TTC549 (cell line): ENCODE data around the gene FAM234B.

Experiments used
- FAIRE-seq: peaks from 2 replicates; lab custom pipeline; 2012; peaks lifted over from hg19 to GRCh38; lab: Jason Lieb, UNC

The FAM234B gene

DNA sequence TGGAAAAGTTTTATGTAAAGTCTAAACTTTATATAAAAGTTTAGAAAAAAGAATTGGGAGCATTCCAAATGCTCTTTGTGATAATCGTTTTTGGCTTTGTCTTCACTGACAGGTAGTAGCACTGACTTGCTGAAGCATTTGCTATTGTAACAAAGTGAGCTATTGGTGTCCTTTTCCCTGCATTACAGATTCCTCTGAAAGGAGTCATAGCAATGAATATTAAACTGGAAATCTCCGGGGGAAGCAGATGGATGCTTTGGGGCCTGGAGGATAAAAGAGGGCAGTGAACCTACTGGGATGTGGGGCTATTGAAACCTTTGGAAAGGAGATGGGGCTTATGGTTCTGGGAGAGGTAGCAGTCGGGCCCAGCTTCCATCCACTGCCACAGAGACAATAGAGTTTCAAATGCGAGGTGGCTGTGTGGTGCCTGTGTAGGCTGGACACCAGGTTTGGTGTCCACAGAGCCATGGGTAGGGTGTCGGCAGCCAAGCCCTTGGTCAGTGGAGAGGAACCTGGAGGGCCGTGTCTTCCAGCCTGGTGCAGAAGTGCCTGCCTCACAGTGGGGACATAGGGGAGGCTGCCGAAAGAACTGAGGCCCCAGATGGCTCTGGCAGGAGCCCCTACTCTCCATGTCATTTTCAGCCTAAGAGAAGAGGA lies 49.1 kb downstream of the FAM234B start:
- no peak for FAIRE-seq

DNA sequence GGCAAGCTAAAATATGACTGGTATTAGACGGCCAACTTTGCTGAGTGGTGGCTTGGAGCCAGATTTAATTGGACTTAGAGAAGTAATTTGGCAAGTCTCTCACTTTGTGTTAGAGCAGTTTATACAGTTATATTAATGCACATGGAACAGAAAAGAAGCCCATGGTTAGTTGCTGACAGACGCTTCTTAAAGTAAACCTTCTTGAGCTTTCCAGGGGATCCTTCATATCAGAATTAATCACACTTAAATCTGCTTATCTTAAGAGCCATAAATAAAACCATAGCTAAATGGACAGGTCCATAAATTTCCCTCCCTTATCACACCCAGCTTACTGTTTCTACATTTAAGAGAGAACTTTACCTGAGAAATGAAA lies 49.7 kb downstream of the FAM234B start:
- no peak for FAIRE-seq

DNA sequence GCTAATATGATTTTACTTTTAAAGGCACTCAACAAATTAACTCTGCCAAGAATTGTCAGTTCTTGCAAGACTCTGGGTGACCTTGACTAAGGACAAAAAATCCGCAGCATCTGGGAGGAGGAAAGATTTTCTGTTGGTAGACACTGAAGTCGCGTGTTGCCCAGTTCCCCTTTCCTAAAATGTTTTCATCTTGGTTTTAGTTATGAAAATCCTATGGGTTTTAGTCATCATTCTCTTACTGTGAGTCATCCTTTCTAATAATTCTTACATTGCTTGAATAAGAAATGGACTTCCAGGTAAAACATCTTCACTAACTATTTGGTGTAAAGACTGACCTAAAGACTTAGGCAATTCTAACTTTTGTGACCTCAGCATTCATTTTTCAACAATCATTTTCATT lies 50.2 kb downstream of the FAM234B start:
- FAIRE-seq, result no peak

DNA sequence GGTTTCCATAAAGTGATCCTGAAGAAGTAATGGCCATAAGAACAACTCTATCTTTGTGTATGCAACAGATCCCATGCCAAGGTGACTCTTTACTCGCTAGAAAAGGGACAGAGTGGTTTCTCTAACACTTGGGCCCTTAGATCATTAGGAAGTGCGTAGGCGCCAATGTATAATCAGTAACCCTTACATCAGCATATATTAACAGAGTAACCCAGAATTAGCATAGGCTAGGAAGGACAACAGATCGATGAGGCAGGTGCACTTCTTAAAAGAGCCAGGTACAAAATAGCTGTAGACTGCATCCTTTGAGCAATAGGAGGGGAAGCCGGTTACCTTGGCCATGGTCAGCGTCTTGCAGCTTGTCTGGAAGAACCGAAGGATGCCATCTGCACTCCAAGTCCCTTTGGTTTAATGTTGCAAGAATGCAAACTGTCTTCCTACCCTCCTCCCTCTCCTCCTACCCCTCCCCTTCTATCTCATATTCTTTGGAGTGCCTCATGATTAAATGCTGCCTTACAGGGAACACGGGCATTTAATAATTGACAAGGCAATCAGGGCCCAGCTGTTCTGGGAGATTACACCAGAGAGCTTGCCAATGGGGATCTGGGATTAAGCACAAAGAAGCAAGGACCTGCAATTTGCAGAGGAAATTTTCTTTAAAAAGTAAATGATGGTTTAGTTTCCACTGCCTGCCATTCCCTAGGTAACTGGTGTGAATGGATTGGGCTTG lies 51.2 kb downstream of the FAM234B start:
- FAIRE-seq, result no peak

DNA sequence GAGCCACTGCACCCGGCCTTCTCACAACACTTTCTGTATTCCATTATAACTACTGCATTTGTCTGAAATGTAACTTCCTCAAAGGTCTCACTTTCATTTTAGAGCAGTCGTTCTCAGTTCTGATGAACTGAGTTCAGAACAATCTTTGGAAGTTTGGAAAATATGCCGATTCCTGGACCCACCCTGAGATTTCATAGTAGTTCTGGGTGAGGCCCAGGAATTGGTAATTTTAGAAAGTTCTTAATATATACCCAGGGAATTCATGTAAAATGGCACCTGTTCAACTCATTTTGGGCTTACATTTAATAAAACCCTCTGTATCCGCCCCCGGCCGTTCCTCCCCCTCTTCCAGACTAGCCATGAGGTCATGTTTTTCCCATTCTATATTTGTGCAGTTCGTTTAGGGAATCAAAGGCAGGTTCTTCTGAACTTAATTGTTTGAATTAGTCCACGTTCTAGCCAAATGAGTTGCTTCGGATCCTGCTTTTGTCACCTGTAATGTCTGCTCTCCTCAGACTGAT lies 53.4 kb downstream of the FAM234B start:
- FAIRE-seq, result no peak

DNA sequence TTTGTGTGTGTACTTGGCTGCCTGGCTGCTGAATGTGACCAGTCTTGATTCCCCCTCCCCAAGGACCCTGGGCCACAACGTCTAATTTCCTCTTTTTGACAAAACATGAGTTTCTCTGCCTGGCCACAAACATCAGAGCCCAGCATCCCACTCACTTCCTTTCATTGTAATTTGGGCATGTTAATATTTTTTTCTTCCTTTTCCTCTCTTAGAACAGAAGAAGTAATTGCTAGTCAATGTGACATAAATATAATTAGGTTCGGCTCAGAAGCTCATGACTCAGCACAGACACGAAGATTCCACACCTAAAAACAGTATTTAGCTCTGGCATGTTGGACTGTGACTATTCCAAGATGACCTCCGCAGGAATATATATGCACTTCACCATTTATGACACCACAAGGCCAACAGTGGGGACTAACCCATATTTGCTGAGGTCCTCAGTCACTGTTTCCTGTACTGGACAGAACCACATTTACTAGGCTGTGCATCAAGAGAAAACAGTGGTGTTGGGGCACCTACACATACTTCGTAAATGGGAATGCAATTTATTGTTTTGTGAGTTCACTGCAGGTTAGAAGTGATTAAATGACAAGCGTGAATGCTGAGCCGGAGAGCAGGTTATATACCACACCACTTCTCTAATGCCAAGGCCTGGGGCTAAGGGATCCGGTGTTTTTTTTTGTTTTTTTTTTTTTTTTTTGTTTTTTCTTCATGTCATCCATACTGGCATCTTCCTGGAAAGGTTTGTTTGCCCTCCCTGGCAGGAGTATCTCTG lies 55.1 kb downstream of the FAM234B start:
- peak; percentile 37 for FAIRE-seq

DNA sequence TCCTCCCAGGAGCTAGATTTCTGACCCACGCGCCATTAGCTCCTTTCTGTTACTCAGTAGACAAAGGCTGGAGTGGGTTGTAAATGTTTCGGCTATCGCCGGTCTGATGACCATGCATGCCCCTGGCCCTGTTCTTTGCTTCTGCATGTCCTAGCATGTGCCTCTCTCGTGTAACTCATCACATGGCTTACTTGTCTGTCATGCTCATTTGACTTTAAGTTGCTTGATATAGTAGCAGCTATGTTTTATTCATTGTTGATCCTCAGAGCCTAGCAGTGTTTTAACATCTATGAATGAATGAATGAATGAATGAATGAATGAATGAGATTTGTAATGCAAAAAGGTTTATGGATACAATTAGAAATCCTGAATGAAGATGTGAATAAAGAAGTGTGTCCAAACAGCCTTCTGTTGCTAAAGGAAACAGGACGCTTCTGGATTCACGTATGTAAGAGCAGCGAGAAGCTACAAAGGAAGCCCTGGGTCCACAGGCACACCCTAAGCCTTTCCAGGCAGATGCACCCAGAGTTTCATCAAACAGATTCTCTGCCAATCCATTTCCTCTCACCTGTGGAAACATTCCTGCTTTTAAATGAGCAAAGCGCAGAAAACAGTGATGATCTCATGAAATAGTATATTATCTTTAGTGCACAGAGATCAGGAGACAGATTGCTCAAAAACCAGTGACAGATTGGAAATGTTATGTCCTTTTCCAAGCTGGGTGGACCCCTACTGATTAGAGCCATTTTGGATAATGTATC lies 55.8 kb downstream of the FAM234B start:
- FAIRE-seq, result no peak

DNA sequence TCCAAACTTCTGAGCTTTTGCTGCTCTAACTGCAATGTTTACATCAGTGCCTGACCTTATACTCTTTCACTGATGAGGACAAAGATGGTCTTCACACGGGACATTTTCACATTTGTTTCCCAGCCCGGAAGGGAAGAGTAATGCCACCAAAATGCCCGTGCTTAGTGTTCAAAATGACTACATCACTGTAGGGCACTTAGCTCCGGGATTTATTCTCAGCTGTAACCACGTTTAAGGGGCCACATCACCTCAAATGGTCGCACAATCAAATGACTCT lies 56.4 kb downstream of the FAM234B start:
- FAIRE-seq, result no peak

DNA sequence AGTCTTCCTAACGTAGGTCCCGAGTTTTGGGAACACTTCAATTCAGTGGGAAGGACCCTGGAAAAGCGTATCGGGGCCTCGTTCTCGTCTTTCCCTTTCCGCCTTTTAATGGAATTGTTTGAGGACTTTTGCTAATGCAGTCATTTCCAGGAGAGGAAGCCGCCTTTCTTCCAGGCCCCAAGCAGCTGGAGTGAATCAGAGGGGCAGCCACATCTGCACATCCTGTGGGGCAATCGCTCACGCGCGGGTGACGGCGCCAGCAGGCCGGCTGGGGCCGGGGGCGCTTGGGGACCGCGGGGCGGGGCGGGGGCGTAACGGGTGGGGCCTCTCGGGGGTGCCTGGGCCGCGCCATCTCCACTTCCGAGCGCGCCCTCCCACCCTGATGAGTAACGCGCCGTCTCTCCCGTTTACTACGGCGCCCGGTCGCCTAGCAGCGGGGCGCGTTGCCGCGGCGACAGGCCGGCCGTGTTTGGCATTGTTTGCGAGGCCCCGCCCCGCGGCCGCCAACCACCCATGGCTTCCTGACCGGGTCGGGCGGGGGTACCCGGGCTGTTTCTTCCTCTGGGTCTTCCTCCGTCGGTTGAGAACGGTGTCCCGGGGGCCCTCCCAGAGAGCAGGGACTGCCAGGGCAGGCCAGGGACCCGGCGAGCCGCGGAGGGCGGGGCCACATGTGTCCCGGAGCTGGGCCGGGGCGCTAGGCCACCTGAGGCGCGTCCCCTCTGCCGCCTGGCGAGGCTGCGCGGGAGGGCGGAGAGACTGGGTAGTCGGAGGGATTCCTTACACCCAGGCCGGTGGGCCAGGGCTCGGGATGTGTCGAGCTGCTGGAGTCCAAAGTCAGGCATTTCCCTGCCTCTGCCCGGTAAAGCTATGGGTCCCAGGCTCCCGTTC lies 56.9 kb downstream of the FAM234B start:
- no peak for FAIRE-seq

DNA sequence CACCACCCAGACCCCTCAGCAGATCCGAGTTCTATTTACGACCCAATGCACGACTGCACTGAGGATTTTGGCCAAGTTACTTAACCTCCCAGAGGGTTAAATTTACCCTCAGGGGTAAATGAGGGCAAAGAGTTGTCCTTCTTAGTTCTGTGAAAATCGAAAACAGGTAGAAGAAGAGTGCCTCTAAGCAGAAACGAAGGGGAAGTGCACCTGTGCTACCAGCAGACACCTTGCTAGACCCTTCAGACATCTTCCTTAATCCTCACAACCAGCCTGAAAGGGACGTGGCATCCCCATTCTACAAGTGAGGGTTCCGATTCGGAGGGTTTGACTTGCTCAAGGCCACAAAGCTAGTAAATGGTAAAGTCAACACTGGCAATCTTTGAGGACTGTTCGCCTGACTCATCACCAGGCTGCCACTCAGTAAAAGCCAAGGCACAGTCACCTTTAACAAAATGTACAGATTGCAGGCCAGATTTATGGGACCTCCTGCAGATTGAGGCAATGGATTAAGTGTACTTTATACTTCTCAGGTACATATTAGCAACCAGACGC lies 57.7 kb downstream of the FAM234B start:
- FAIRE-seq, result no peak

DNA sequence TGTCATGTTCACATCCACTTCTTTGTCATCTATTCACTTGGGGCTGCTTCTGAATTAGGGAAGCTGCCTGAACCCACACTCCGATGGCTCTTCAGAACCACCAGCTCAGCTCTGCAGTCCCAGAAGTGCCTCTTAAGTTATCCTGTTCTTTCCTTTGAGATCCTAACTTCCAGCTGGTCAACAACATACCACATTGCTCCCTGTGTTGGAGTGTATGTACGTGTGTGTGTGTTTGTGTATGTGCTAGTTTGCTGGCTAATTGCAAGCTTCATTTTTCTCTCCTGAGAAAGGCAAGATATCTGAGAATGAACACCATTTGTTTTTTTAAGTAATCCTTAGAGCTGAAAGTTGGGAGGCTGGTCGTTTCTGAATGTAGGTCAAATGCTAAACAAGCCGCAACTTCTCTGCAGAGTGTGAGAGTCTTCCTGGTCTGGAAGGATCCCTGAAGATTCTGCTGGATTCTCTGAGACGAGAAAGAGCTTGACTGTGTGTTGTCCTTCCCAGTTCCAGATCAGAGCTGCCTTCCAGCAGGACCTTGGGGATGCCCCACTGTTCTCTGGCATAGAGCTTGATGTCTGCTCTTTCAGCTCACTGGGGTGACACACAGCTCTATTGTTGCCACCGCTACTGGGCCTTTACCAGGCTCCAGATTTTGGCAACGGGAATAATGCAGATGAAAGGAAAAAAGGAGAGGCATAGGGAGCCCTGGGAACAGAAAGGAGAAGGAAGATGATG lies 58.4 kb downstream of the FAM234B start:
- no peak for FAIRE-seq

DNA sequence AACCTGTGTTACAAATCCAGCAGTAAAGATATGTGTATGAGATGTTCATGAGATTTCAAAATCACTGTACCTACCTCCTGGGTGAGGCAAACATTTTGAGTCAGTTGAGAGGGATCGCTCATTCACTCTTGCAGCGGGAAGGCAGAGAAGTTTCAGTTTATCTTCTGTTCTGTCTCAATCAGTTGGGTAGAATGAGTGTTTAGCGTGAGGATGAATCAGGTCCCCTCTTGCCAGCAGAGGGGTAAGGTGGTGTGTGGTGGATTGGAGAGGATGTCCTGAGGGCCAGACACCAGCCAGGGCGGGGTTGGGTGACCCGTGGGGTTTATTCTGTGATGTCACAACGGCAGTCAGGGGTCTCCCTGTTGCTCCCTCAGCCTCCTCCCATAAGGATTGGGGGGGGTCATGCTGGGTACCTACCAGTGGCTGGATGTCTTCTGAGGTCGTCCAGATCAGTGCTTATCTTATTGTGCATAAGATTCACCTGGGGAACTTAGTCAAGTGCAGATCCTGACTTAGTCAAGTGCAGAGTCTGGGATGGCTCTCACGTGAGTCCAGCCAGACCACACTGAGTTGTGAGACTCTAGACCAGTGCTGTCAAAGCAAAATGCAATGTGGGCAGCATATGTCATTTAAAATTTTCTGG lies 59.3 kb downstream of the FAM234B start, which contains the start of gene GSG1:
TSS of gene GSG1 (minus strand) at position 277 of the 643 bp plus-strand sequence. CDS start at position 122, 155 bp downstream.
- no peak for FAIRE-seq

DNA sequence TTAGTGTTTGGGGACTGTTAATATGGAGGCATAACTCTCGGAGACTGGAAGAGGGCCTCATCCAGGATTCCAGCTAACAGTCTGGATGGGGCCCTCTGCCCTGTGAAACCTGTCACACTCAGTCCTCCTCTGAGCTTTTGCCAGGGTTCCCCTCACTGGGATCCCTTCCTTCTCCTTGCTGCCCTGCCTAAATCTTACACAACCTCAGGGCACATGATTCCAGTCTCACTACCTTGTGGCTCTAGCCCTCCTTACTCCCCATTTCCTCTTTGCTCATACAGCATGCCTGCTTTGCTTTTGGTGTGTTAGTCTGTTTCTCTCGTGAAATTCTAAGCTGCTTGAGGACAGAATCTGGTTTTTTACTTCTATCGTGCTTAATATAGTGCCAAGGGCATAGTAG lies 60.2 kb downstream of the FAM234B start:
- no peak for FAIRE-seq

DNA sequence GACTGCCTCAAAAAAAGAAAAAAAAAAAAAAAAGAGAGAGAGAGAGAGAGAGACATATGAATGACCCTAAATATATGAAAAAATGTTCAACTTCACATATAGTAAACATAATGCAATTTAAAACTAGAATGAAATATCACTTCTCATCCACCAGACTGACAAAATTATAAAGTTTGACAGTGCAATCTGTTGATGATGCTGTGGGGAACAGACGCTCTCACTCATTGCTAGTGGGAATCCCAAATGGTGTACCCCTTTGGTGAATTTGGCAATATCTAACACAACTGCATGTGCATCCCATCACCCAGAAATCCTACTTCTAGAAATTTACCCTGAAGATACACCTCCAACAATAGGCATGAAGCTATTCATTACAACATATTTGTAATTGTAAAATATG lies 61.6 kb downstream of the FAM234B start:
- FAIRE-seq, result no peak

DNA sequence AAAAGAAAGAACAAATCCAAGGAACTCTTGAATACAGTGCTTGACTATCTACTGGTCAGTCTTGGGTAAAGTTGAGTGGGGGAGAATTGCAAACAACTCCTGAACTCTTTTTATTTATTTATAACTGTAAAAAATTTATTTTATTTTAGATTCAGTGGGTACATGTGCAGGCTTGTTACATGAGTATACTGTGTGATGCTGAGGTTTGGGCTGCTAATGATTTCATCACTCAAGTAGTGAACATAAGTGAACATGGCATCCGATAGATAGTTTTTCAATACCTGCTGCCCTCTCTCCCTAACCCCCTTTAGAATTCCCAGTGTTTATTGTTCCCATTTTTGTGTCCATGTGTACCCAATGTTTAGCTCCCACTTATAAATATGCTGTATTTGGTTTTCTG lies 62.5 kb downstream of the FAM234B start:
- FAIRE-seq, result no peak

DNA sequence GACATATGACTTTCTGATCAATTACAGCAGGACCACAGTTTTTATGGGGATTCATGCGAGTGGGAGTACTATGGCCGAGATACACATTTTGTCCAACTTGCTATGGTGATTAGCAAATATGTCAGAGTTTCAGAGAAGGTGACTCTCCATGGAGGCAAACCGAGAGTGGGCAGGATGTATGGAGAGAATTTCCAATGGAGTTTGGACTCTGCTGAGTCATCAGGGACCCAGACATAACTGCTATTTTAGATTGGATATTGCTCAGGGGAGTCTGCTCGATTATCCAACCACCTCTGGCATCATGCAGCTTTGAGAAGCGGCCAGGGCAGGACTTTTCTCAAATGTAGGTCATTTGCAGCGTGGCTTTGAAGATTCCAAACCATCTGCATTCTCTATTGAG lies 68.8 kb downstream of the FAM234B start:
- FAIRE-seq, result no peak

DNA sequence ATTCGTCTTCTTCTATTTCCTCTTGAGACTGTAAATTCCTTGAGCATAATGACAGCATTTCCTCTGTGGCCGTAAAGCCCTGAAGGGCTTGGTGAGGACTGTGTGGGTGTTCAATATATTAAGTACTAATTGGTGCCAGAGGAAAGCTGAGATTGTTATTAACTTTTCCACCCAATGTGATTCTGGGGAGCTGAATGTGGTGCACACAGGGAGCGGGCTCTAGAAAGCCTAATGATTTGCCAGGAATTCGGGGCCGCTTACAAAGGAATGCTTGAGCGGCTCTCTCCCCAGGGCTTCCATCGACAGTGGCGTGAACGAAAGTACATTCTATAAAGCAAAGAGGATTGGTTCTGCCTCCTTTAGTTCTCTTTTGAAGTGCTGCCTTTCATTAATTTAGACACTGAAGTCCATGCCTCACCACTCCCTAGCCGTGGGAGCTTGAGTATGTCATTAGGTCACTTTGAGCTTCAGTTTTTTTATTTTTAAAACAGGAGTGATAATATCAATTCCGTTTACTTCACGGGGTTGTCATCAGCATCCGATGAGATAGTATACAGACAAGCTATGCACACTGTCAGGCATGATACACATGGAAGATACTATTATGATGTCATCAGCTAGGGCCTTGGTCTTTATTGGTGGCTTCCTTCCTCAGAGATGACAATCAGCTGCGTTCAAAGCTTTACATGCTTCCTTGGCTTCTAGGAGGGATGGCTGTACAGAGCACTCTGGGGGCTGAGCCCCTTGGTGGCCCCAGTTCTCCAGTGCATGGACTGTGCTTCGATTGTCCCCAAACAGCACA lies 70.3 kb downstream of the FAM234B start:
- no peak for FAIRE-seq

DNA sequence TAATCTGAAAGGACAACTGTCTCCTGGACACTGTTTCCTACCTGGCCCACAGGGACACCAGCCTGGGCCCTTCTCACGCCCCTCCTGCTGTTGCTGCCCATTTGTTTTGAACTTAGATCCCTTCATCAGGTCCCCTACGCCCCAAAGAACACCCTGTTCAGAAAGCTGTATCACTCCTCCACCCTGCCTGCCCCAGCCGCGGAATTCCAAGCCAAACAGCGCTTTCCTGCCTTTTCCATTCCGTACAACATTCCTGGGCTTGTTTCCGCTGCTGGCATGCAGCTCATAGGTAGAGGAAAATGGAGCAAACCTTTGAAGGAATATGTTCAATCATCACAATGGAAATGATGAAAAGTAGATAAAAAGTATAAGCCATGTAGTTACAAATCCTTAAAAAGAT lies 72.1 kb downstream of the FAM234B start:
- FAIRE-seq, result no peak

DNA sequence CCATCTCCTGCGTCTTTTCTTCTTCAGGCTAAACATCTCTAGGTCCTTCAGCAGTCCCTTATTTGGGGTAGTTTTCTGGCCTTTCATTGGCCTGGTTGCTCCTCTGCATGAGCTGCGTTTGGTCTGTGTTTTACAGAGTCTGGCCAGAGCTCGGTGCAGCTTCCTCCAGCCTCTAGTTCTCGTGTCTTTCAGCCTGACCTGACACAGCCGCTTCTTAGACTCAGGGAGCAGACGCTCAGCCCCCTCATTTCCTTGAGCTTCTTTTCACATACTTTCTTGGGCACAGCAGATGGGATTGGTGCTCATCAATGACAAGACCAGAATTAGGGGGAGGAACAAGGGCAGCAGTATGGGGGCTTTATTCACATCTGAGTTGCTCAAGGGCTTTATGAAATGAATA lies 72.8 kb downstream of the FAM234B start:
- no peak for FAIRE-seq
